Tibial nerve (tissue), 4 donors: Measurements from ENCODE around the gene RHBDD1.

Experiments
- EP300 ChIP-seq, 2 donors: sonication (generic); formaldehyde crosslinking; IDR thresholded peaks; one replicate each; pipeline ENCODE4 v1.6.1; 2017; ENCODE audit warnings: antibody characterized with exemption in 2 of 2, mild to moderate bottlenecking in 1 of 2
- POLR2A ChIP-seq, 2 donors: fragments of 450-650 bp; IDR thresholded peaks; one replicate each; pipeline ENCODE4 v1.6.1; 2017; ENCODE audit warnings: antibody characterized with exemption in 2 of 2, mild to moderate bottlenecking in 2 of 2, moderate library complexity in 2 of 2
- TF ChIP-seq, protein P1 (sequence below), 5 experiments: fragments of 200-600 bp in 3 of 5; fragments of 450-650 bp in 2 of 5; sonication (generic) in 3 of 5; IDR thresholded peaks; one replicate each; pipeline ENCODE4 v1.5.1; 2016 to 2019; ENCODE audit warnings: antibody characterized with exemption in 5 of 5, mild to moderate bottlenecking in 3 of 5, moderate library complexity in 2 of 5

DNA sequence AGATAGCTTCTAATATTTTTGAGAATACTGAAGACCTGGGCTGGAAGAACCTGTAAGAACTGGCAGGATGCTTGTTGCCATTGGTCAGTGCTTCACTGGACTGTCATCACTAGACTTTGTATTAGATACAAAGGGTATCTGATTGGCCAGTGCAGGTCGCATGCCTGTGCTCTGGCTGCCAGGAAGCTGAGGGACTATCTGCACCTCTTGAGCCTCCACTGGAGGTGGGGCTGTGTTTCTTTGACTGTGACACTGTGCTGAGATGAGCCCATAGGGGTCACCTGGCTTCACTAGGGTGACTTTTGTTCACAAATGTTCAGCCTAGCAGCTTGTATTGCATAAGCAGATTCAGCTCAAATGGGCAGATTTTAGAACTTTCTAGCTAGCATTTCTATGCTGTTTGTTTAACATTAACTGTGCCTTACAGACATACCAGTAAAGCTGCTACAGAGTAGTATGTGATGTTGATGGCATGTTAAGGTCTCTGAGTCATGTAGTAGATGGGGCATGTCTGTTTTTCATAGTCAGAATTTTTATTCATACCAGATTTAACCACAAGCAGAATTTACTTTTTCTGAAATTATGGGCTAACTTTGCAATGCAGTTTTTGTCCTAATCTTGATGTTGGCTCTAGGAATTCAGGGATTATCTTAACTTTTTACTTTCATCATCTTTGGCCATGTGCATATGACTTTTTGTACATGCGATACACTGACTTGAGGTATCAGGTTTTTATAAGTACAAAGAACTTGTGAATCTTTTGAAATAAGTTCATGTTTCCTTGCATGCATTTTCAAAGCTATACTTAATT is 56.1 kb downstream of the RHBDD1 start:
- TF ChIP-seq EP300 (IDR thresholded peaks at IDR 0.05) (no peak), POLR2A (IDR thresholded peaks at IDR 0.05) (no peak)
- TF ChIP-seq, protein P1, sequence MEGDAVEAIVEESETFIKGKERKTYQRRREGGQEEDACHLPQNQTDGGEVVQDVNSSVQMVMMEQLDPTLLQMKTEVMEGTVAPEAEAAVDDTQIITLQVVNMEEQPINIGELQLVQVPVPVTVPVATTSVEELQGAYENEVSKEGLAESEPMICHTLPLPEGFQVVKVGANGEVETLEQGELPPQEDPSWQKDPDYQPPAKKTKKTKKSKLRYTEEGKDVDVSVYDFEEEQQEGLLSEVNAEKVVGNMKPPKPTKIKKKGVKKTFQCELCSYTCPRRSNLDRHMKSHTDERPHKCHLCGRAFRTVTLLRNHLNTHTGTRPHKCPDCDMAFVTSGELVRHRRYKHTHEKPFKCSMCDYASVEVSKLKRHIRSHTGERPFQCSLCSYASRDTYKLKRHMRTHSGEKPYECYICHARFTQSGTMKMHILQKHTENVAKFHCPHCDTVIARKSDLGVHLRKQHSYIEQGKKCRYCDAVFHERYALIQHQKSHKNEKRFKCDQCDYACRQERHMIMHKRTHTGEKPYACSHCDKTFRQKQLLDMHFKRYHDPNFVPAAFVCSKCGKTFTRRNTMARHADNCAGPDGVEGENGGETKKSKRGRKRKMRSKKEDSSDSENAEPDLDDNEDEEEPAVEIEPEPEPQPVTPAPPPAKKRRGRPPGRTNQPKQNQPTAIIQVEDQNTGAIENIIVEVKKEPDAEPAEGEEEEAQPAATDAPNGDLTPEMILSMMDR (IDR thresholded peaks at IDR 0.05), result no peak
